ENCODE measurements around the gene HSPA9. TPM values are rescaled to one million over a fixed set of nuclear protein-coding genes. Genes with fewer than 3 reads are reported as not detected.

Gene HSPA9
- total and polyA plus RNA-seq, 2 donors (not counting 1 experiment from before 2014, with no cell fraction given): 66.5 to 139 TPM

DNA sequence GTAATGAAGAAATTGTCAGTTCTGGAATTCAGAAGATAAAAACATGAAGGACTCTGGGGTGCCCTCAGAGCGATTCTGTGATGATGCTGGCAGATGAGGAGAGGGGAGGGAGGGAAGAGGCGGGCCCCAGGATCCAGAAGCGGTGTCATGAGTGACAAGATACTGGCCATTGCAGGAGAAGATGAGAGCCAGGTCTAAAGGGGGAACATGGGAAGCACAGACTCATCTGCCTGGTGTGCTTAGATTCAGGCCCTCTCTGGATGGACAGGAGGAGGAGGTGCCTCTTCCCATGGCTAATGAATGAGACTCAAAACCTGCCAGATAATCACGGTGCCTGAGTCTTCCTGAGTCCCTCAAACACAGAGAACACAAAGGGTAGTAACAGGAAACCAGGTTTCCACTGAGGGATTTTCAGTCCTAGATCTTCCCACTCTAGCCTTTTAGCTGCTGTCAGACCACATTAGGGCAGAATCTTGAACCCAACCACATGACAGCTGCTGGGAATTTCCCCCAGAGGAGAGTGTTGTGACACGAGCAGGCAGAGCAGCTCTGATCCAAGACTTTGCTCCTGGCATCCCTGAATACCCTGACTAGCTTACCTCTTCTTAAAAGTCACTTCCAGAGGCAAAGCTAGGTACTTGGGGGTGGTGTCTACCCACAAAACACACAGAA is 28.2 kb upstream of the HSPA9 start:
- Mint-ChIP-seq H3K27ac (no peak overlapping the region), H3K9me3 (ENCODE audit: insufficient read depth) (no peaks in the 10 kb centered on the region), H3K27me3 (peaks cover 21% of the 10 kb centered on the region), H3K4me1 (no peaks in the 10 kb centered on the region), H3K4me3 (no peak overlapping the region)
- ATAC-seq (ENCODE audit: low read depth) (no peak), DNase-seq (no peak)
- no peak for TF ChIP-seq EZH2 (IDR thresholded peaks at IDR 0.05; ENCODE audit: borderline replicate concordance, insufficient read depth, low read depth, low read length, poor library complexity, severe bottlenecking)
- TF ChIP-seq, protein P1, sequence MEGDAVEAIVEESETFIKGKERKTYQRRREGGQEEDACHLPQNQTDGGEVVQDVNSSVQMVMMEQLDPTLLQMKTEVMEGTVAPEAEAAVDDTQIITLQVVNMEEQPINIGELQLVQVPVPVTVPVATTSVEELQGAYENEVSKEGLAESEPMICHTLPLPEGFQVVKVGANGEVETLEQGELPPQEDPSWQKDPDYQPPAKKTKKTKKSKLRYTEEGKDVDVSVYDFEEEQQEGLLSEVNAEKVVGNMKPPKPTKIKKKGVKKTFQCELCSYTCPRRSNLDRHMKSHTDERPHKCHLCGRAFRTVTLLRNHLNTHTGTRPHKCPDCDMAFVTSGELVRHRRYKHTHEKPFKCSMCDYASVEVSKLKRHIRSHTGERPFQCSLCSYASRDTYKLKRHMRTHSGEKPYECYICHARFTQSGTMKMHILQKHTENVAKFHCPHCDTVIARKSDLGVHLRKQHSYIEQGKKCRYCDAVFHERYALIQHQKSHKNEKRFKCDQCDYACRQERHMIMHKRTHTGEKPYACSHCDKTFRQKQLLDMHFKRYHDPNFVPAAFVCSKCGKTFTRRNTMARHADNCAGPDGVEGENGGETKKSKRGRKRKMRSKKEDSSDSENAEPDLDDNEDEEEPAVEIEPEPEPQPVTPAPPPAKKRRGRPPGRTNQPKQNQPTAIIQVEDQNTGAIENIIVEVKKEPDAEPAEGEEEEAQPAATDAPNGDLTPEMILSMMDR (IDR thresholded peaks at IDR 0.05): no peak
- ChIA-PET CTCF (no interaction called here), POLR2A (no interaction called here)
- Histone ChIP-seq H2AFZ (ENCODE audit: insufficient read depth, low read depth, low read length, poor library complexity, severe bottlenecking) (no peak overlapping the region), H3K27me3 (replicated peaks in 1 of 4; ENCODE audit: control extremely low read depth in 1 of 4, control insufficient read depth in 3 of 4, insufficient read depth in 4 of 4, low read length in 3 of 4) (peaks cover 0 to 9% (median 0%) of the 10 kb centered on the region in 4 experiments), H3K27ac (ENCODE audit: low read length in 2 of 2) (no peak overlapping the region), H3K9me3 (ENCODE audit: control extremely low read depth in 1 of 3, control insufficient read depth in 2 of 3, insufficient read depth in 1 of 3, low read length in 2 of 3) (no peaks in the 10 kb centered on the region), H3K79me2 (ENCODE audit: control insufficient read depth, insufficient read depth, low read length) (no peaks in the 10 kb centered on the region), H4K20me1 (ENCODE audit: control insufficient read depth, insufficient read depth, low read length, poor library complexity, severe bottlenecking) (no peaks in the 10 kb centered on the region), H3K9ac (ENCODE audit: low read length) (no peak overlapping the region), H3K36me3 (replicated peaks in 1 of 2; ENCODE audit: control extremely low read depth in 1 of 2, control insufficient read depth in 1 of 2, extremely low read depth in 1 of 2, insufficient read depth in 2 of 2, low read length in 1 of 2) (no peaks in the 10 kb centered on the region), H3K4me3 (ENCODE audit: control extremely low read depth in 1 of 5, extremely low read depth in 1 of 5, insufficient read depth in 1 of 5, low read depth in 2 of 5, low read length in 4 of 5) (no peak overlapping the region), H3K4me2 (replicated peaks; ENCODE audit: low read depth, low read length, poor library complexity, severe bottlenecking) (no peak overlapping the region), H3K4me1 (ENCODE audit: control insufficient read depth in 2 of 2, insufficient read depth in 2 of 2, low read length in 2 of 2) (no peaks in the 10 kb centered on the region)
- intact Hi-C loops (cut with micrococcal nuclease): no loop called here
- WGBS (ENCODE audit: insufficient coverage): 61% methylated on average over 5 of the region's 5 CpGs

DNA sequence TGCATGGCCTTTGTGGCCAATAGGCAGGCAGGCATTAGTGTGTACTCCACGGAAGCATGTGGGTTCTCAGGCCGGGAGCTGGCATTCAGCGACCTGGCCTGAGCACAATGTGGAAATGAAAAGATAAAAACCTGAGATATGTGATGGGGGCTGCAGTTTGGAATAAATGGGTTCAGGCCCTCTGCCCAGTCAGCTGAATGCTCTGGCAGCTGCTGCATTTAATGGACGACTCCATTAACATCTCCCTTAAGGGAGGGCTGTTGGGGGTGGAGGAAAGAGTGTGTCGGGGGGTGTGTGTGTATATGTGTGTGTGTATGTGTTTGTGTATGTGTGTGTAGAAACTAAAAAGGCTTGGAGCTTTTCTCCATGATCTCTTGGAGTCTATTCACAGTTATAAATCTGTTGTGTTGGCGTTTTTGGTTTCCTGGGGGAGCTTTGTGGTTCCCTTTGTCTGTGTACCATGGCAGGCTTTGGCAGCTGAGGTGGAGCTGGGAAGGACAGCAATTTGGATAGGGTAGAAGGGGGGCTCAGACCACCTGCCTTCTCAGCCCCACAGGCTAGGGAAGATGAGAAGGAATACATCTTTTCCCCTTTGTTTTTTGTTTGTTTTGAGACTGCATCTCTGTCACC is 27.3 kb upstream of the HSPA9 start:
- DNase-seq (no peak), ATAC-seq (ENCODE audit: low read depth) (no peak)
- Histone ChIP-seq H3K4me2 (replicated peaks; ENCODE audit: low read depth, low read length, poor library complexity, severe bottlenecking) (no peak overlapping the region), H3K27me3 (replicated peaks in 1 of 4; ENCODE audit: control extremely low read depth in 1 of 4, control insufficient read depth in 3 of 4, insufficient read depth in 4 of 4, low read length in 3 of 4) (peaks cover 0 to 12% (median 3%) of the 10 kb centered on the region in 4 experiments), H3K36me3 (replicated peaks in 1 of 2; ENCODE audit: control extremely low read depth in 1 of 2, control insufficient read depth in 1 of 2, extremely low read depth in 1 of 2, insufficient read depth in 2 of 2, low read length in 1 of 2) (no peaks in the 10 kb centered on the region), H4K20me1 (ENCODE audit: control insufficient read depth, insufficient read depth, low read length, poor library complexity, severe bottlenecking) (no peaks in the 10 kb centered on the region), H3K4me1 (ENCODE audit: control insufficient read depth in 2 of 2, insufficient read depth in 2 of 2, low read length in 2 of 2) (no peaks in the 10 kb centered on the region), H3K4me3 (ENCODE audit: control extremely low read depth in 1 of 5, extremely low read depth in 1 of 5, insufficient read depth in 1 of 5, low read depth in 2 of 5, low read length in 4 of 5) (no peak overlapping the region), H3K9me3 (ENCODE audit: control extremely low read depth in 1 of 3, control insufficient read depth in 2 of 3, insufficient read depth in 1 of 3, low read length in 2 of 3) (no peaks in the 10 kb centered on the region), H3K27ac (ENCODE audit: low read length in 2 of 2) (no peak overlapping the region), H3K9ac (ENCODE audit: low read length) (no peak overlapping the region), H2AFZ (ENCODE audit: insufficient read depth, low read depth, low read length, poor library complexity, severe bottlenecking) (no peak overlapping the region), H3K79me2 (ENCODE audit: control insufficient read depth, insufficient read depth, low read length) (no peaks in the 10 kb centered on the region)
- Mint-ChIP-seq H3K9me3 (ENCODE audit: insufficient read depth) (no peaks in the 10 kb centered on the region), H3K27me3 (peaks cover 24% of the 10 kb centered on the region), H3K4me1 (no peaks in the 10 kb centered on the region), H3K27ac (no peak overlapping the region), H3K4me3 (no peak overlapping the region)
- intact Hi-C loops (cut with micrococcal nuclease): no loop called here
- TF ChIP-seq, protein P1 (IDR thresholded peaks at IDR 0.05): no peak
- no peak for TF ChIP-seq EZH2 (IDR thresholded peaks at IDR 0.05; ENCODE audit: borderline replicate concordance, insufficient read depth, low read depth, low read length, poor library complexity, severe bottlenecking)
- POLR2A ChIA-PET: no interaction called here
- CTCF ChIA-PET: no interaction called here
- WGBS (ENCODE audit: insufficient coverage): 82% methylated on average over 4 of the region's 6 CpGs
